SK-N-SH treated with all-trans-retinoic acid at 6 μM for 48 hours (cell line): Measurements from ENCODE around the gene CFAP161.

Experiments
- ATAC-seq: fragments of 200-7000 bp; cut with Tn5 transposase; 3 replicates; pipeline ENCODE4 v1.9.1; 2020; ENCODE audit warnings: mild to moderate bottlenecking, moderate library complexity
- ARNTL ChIP-seq: fragments of 450-650 bp; formaldehyde crosslinking; IDR thresholded peaks from 2 replicates; pipeline ENCODE4 v1.5.0; 2020; ENCODE audit warnings: low read depth, mild to moderate bottlenecking, moderate library complexity, borderline replicate concordance
- BACH2 ChIP-seq: fragments of 250-450 bp; sonication (Bioruptor Pico); IDR thresholded peaks from 2 replicates; pipeline ENCODE4 v1.9.0; 2021; ENCODE audit warnings: mild to moderate bottlenecking, borderline replicate concordance
- CREB5 ChIP-seq: fragments of 250-450 bp; sonication (Bioruptor Pico); IDR thresholded peaks from 2 replicates; pipeline ENCODE4 v1.5.1; 2020; ENCODE audit warnings: low read depth, mild to moderate bottlenecking, moderate library complexity
- CSDC2 ChIP-seq: fragments of 250-450 bp; sonication (Bioruptor Pico); IDR thresholded peaks from 2 replicates; pipeline ENCODE4 v1.5.0; 2020; ENCODE audit warnings: mild to moderate bottlenecking, moderate library complexity
- CSRNP3 ChIP-seq: fragments of 250-450 bp; sonication (Bioruptor Pico); IDR thresholded peaks from 2 replicates; pipeline ENCODE4 v1.5.1; 2021; ENCODE audit warnings: mild to moderate bottlenecking, moderate library complexity
- ESRRG ChIP-seq: fragments of 250-450 bp; sonication (Bioruptor Pico); IDR thresholded peaks from 2 replicates; pipeline ENCODE4 v1.6.1; 2021; ENCODE audit warnings: mild to moderate bottlenecking
- GLIS3 ChIP-seq: fragments of 250-450 bp; sonication (Bioruptor Pico); IDR thresholded peaks from 2 replicates; pipeline ENCODE4 v1.5.0; 2020; ENCODE audit warnings: mild to moderate bottlenecking, moderate library complexity
- ISL1 ChIP-seq: fragments of 250-450 bp; sonication (Bioruptor Pico); IDR thresholded peaks from 2 replicates; pipeline ENCODE4 v2.1.2; 2022; ENCODE audit warnings: mild to moderate bottlenecking, moderate library complexity
- OSR1 ChIP-seq: fragments of 250-450 bp; sonication (Bioruptor Pico); IDR thresholded peaks from 2 replicates; pipeline ENCODE4 v1.8.0; 2022; ENCODE audit warnings: moderate library complexity, mild to moderate bottlenecking, inconsistent platforms
- PPARA ChIP-seq: fragments of 250-450 bp; sonication (Bioruptor Pico); IDR thresholded peaks from 2 replicates; pipeline ENCODE4 v1.5.0; 2020; ENCODE audit warnings: mild to moderate bottlenecking, borderline replicate concordance
- RARB ChIP-seq: fragments of 250-450 bp; sonication (Bioruptor Pico); IDR thresholded peaks from 2 replicates; pipeline ENCODE4 v1.8.0; 2021; ENCODE audit warnings: mild to moderate bottlenecking, moderate library complexity
- TOX ChIP-seq: fragments of 250-450 bp; sonication (Bioruptor Pico); IDR thresholded peaks from 2 replicates; pipeline ENCODE4 v1.8.0; 2021; ENCODE audit warnings: mild to moderate bottlenecking, moderate library complexity, borderline replicate concordance
- TSHZ2 ChIP-seq: fragments of 250-450 bp; sonication (Bioruptor Pico); IDR thresholded peaks from 2 replicates; pipeline ENCODE4 v1.5.0; 2020; ENCODE audit warnings: mild to moderate bottlenecking, moderate library complexity
- ZC3H10 ChIP-seq: fragments of 250-450 bp; sonication (Bioruptor Pico); IDR thresholded peaks from 2 replicates; pipeline ENCODE4 v1.5.1; 2021; ENCODE audit warnings: mild to moderate bottlenecking, moderate library complexity
- ZFP3 ChIP-seq: fragments of 250-450 bp; sonication (Bioruptor Pico); IDR thresholded peaks from 2 replicates; pipeline ENCODE4 v1.5.0; 2020; ENCODE audit warnings: mild to moderate bottlenecking, moderate library complexity
- ZNF70 ChIP-seq: fragments of 450-650 bp; formaldehyde crosslinking; IDR thresholded peaks from 2 replicates; pipeline ENCODE4 v1.5.0; 2020; ENCODE audit warnings: mild to moderate bottlenecking, moderate library complexity
- TF ChIP-seq, protein P1 (sequence below): fragments of 250-450 bp; sonication (Bioruptor Pico); IDR thresholded peaks from 2 replicates; pipeline ENCODE4 v1.8.0; 2020; ENCODE audit warnings: mild to moderate bottlenecking, moderate library complexity, borderline replicate concordance
- TF ChIP-seq, protein P2 (sequence below): fragments of 250-450 bp; sonication (Bioruptor Pico); IDR thresholded peaks from 2 replicates; pipeline ENCODE4 v1.8.0; 2021; ENCODE audit warnings: low read depth, mild to moderate bottlenecking, moderate library complexity, borderline replicate concordance

The CFAP161 gene

DNA sequence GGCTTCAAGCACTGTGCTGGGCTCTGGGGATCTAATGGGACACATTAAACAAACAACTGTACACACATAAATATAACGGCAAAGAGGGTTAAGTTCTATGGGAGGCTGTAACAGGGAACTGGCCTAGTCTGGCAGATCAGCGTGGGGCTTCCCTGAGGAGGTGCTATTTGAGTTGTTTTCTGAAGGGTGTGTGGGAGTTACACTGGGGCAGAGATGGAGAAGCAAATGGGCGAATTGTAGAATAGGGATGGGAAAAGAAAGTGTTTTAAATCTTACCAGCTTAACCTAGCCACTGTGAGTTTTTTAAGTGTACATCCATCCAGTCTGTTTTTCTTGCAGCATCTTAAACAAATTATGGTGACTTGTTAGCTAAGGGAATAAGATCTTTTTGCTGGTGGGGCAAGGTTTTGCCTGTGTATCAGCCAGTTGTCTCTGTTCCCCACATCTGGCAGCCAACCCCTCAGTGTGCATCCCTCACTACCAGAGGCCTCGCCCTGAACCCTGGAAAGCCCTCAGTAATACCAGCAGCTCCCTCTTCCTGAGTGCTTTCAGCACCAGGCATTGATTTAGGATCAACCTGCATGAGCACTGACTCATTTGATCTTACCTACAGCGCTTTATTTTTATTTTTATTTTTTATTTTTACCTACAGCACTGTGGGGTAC lies 51.7 kb downstream of the CFAP161 start:
- TF ChIP-seq ESRRG (CRISPR knock-in tag), result no peak
- no peak for TF ChIP-seq GLIS3 (CRISPR knock-in tag)
- no peak for TF ChIP-seq PPARA
- TF ChIP-seq ISL1 (CRISPR knock-in tag), result no peak
- no peak for TF ChIP-seq CSRNP3 (CRISPR knock-in tag)
- no peak for TF ChIP-seq ZC3H10 (CRISPR knock-in tag)
- TF ChIP-seq TSHZ2 (CRISPR knock-in tag), result no peak
- TF ChIP-seq, protein P1, sequence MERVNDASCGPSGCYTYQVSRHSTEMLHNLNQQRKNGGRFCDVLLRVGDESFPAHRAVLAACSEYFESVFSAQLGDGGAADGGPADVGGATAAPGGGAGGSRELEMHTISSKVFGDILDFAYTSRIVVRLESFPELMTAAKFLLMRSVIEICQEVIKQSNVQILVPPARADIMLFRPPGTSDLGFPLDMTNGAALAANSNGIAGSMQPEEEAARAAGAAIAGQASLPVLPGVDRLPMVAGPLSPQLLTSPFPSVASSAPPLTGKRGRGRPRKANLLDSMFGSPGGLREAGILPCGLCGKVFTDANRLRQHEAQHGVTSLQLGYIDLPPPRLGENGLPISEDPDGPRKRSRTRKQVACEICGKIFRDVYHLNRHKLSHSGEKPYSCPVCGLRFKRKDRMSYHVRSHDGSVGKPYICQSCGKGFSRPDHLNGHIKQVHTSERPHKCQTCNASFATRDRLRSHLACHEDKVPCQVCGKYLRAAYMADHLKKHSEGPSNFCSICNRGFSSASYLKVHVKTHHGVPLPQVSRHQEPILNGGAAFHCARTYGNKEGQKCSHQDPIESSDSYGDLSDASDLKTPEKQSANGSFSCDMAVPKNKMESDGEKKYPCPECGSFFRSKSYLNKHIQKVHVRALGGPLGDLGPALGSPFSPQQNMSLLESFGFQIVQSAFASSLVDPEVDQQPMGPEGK (CRISPR knock-in tag), result no peak
- TF ChIP-seq CSDC2 (CRISPR knock-in tag), result no peak
- TF ChIP-seq ARNTL (CRISPR knock-in tag), result no peak
- TF ChIP-seq ZNF70 (CRISPR knock-in tag), result no peak
- no peak for TF ChIP-seq OSR1
- TF ChIP-seq BACH2 (CRISPR knock-in tag), result no peak
- TF ChIP-seq CREB5 (CRISPR knock-in tag), result no peak
- ATAC-seq, result no peak

- ATAC-seq, result no peak
Observed at GRCh38 chr15:81188354-81188753, 54.3 kb downstream of the CFAP161 start.

More at GRCh38 chr15:81188354-81188753, 54.3 kb downstream of the CFAP161 start:
- no peak for TF ChIP-seq CSDC2 (CRISPR knock-in tag)
- TF ChIP-seq RARB, result no peak
- no peak for TF ChIP-seq TOX (CRISPR knock-in tag)
- TF ChIP-seq, protein P2, sequence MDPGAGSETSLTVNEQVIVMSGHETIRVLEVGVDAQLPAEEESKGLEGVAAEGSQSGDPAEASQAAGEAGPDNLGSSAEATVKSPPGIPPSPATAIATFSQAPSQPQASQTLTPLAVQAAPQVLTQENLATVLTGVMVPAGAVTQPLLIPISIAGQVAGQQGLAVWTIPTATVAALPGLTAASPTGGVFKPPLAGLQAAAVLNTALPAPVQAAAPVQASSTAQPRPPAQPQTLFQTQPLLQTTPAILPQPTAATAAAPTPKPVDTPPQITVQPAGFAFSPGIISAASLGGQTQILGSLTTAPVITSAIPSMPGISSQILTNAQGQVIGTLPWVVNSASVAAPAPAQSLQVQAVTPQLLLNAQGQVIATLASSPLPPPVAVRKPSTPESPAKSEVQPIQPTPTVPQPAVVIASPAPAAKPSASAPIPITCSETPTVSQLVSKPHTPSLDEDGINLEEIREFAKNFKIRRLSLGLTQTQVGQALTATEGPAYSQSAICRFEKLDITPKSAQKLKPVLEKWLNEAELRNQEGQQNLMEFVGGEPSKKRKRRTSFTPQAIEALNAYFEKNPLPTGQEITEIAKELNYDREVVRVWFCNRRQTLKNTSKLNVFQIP, result no peak
- TF ChIP-seq BACH2 (CRISPR knock-in tag), result no peak
- TF ChIP-seq ZNF70 (CRISPR knock-in tag), result no peak
- no peak for TF ChIP-seq ZFP3
- no peak for TF ChIP-seq TSHZ2 (CRISPR knock-in tag)
- TF ChIP-seq, all 23 proteins: peak for 0
